ENCODE measurements around the gene TRIP11. TPM values are rescaled to one million over a fixed set of nuclear protein-coding genes. Genes with fewer than 3 reads are reported as not detected.

Gene TRIP11
- polyA plus RNA-seq (8.7 and 8.8 TPM in 2 replicates), polyA minus RNA-seq (39.4 and 46.7 TPM in 2 replicates)

DNA sequence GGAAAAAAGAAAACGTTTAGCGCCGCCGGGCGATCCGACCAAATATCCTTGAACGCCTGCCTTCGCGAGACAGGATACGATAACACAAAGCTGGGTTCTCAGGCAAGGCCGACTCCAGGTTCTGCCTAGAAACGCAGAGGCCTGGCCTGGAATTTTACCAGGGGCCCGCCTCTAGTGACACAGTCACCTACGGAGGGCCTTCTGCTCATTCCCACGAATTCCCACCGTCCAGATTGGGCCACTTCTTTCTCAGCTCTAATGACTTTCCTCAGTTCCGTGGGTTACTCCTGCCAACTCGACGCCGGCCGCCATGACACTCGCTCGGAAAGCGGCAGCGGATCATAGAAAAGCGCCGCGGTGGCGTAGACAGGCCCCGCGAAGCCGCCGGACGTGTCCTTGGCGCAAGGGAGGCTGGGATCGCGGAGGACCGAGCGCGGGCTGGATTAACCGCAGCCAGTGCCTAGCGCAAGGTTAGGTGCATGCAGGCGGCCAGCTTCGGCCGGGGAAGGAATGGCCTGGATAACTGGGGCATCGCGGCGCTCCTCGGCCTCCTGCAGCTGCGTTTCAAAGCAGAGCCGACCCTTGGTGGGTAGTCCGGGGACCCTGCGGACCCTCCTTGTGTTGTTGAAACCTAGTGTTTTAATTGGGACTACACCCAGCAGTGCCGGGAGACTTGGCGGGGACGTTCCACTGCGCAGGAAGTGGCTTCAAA lies at the start of gene TRIP11:
Gene TRIP11 (minus strand): TSS at position 341 of the 712 bp plus-strand sequence. CDS start 374 bp downstream, outside the sequence.
- Histone ChIP-seq H4K20me1 (ENCODE audit: insufficient read depth) (no peaks in the 10 kb centered on the region), H3K9me2 (ENCODE audit: insufficient read depth, low read length) (no peaks in the 10 kb centered on the region), H3F3A (ENCODE audit: insufficient read depth, low read length, poor library complexity, severe bottlenecking) (peaks cover 5% of the 10 kb centered on the region), H3K79me2 (replicated peaks; ENCODE audit: insufficient read depth, low read length) (peaks cover 40% of the 10 kb centered on the region), H3K27me3 (ENCODE audit: insufficient read depth, low read depth, low read length) (no peaks in the 10 kb centered on the region), H3K4me3 (ENCODE audit: low read length) (peak within 1 kb of the TSS; percentile 93), H3K27ac (ENCODE audit: low read length) (peak within 1 kb of the TSS; percentile 88), H3K9me3 (ENCODE audit: low read length) (no peaks in the 10 kb centered on the region), H3K36me3 (ENCODE audit: insufficient read depth, low read length) (no peaks in the 10 kb centered on the region), H2AFZ (ENCODE audit: low read depth, low read length) (peak within 1 kb of the TSS; percentile 85), H3K4me2 (ENCODE audit: low read length) (peak within 1 kb of the TSS; percentile 93), H3K9ac (ENCODE audit: low read length) (peak within 1 kb of the TSS; percentile 97)
- TF ChIP-seq SMC3 (conservative IDR thresholded peaks at IDR 0.05; ENCODE audit: poor library complexity) (peak; percentile 9), RAD21 (conservative IDR thresholded peaks at IDR 0.05) (peak; percentile 15), EZH2 (IDR thresholded peaks at IDR 0.05; ENCODE audit: borderline replicate concordance, insufficient read depth, low read length, poor library complexity, severe bottlenecking) (no peak), TAF1 (IDR thresholded peaks at IDR 0.05; ENCODE audit: low read depth) (peak; percentile 77), MXI1 (conservative IDR thresholded peaks at IDR 0.05; ENCODE audit: poor library complexity, severe bottlenecking) (peak; percentile 86), EP300 (conservative IDR thresholded peaks at IDR 0.05; ENCODE audit: poor library complexity, severe bottlenecking) (peak; percentile 52), POLR2AphosphoS5 (IDR thresholded peaks at IDR 0.05) (peak; percentile 94)
- TF ChIP-seq, protein P1, sequence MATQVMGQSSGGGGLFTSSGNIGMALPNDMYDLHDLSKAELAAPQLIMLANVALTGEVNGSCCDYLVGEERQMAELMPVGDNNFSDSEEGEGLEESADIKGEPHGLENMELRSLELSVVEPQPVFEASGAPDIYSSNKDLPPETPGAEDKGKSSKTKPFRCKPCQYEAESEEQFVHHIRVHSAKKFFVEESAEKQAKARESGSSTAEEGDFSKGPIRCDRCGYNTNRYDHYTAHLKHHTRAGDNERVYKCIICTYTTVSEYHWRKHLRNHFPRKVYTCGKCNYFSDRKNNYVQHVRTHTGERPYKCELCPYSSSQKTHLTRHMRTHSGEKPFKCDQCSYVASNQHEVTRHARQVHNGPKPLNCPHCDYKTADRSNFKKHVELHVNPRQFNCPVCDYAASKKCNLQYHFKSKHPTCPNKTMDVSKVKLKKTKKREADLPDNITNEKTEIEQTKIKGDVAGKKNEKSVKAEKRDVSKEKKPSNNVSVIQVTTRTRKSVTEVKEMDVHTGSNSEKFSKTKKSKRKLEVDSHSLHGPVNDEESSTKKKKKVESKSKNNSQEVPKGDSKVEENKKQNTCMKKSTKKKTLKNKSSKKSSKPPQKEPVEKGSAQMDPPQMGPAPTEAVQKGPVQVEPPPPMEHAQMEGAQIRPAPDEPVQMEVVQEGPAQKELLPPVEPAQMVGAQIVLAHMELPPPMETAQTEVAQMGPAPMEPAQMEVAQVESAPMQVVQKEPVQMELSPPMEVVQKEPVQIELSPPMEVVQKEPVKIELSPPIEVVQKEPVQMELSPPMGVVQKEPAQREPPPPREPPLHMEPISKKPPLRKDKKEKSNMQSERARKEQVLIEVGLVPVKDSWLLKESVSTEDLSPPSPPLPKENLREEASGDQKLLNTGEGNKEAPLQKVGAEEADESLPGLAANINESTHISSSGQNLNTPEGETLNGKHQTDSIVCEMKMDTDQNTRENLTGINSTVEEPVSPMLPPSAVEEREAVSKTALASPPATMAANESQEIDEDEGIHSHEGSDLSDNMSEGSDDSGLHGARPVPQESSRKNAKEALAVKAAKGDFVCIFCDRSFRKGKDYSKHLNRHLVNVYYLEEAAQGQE (IDR thresholded peaks at IDR 0.05; ENCODE audit: borderline replicate concordance), result peak; percentile 96
- TF ChIP-seq, protein P2, sequence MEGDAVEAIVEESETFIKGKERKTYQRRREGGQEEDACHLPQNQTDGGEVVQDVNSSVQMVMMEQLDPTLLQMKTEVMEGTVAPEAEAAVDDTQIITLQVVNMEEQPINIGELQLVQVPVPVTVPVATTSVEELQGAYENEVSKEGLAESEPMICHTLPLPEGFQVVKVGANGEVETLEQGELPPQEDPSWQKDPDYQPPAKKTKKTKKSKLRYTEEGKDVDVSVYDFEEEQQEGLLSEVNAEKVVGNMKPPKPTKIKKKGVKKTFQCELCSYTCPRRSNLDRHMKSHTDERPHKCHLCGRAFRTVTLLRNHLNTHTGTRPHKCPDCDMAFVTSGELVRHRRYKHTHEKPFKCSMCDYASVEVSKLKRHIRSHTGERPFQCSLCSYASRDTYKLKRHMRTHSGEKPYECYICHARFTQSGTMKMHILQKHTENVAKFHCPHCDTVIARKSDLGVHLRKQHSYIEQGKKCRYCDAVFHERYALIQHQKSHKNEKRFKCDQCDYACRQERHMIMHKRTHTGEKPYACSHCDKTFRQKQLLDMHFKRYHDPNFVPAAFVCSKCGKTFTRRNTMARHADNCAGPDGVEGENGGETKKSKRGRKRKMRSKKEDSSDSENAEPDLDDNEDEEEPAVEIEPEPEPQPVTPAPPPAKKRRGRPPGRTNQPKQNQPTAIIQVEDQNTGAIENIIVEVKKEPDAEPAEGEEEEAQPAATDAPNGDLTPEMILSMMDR (IDR thresholded peaks at IDR 0.05; ENCODE audit: poor library complexity, severe bottlenecking), result no peak

DNA sequence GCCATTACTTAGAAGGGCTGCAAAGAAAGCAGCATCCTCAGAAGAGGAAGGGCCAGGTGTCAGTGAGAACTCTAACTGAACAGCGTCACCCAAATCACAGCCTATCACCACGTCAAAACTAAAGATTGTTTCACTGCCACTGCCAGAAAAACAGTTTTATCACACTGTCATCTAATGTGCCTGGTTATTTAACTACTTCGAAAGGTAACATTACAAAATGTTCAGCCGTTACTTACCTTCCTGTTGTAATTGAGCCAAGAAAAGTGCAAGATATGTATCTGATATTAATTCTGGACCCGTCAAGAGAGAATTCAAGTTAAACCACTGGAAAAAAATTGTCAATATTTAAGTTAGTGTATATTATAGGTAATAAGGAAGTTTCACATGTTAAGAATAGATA lies 48.6 kb upstream of the TRIP11 start:
- no peak for TF ChIP-seq SMC3 (conservative IDR thresholded peaks at IDR 0.05; ENCODE audit: poor library complexity)
- TF ChIP-seq, protein P2 (IDR thresholded peaks at IDR 0.05; ENCODE audit: poor library complexity, severe bottlenecking), result no peak
- no peak for TF ChIP-seq EZH2 (IDR thresholded peaks at IDR 0.05; ENCODE audit: borderline replicate concordance, insufficient read depth, low read length, poor library complexity, severe bottlenecking)
- TF ChIP-seq RAD21 (conservative IDR thresholded peaks at IDR 0.05), result no peak
- TF ChIP-seq EP300 (conservative IDR thresholded peaks at IDR 0.05; ENCODE audit: poor library complexity, severe bottlenecking), result no peak
- TF ChIP-seq TAF1 (IDR thresholded peaks at IDR 0.05; ENCODE audit: low read depth), result no peak
- no peak for TF ChIP-seq MXI1 (conservative IDR thresholded peaks at IDR 0.05; ENCODE audit: poor library complexity, severe bottlenecking)
- TF ChIP-seq, protein P1 (IDR thresholded peaks at IDR 0.05; ENCODE audit: borderline replicate concordance), result no peak
- TF ChIP-seq POLR2AphosphoS5 (IDR thresholded peaks at IDR 0.05), result no peak
- Histone ChIP-seq H3K4me2 (ENCODE audit: low read length) (no peak overlapping the region), H3K9ac (ENCODE audit: low read length) (no peak overlapping the region), H3F3A (ENCODE audit: insufficient read depth, low read length, poor library complexity, severe bottlenecking) (no peaks in the 10 kb centered on the region), H2AFZ (ENCODE audit: low read depth, low read length) (no peak overlapping the region), H3K79me2 (replicated peaks; ENCODE audit: insufficient read depth, low read length) (no peaks in the 10 kb centered on the region), H4K20me1 (ENCODE audit: insufficient read depth) (no peaks in the 10 kb centered on the region), H3K4me3 (ENCODE audit: low read length) (no peak overlapping the region), H3K27ac (ENCODE audit: low read length) (no peak overlapping the region), H3K27me3 (ENCODE audit: insufficient read depth, low read depth, low read length) (no peaks in the 10 kb centered on the region), H3K36me3 (ENCODE audit: insufficient read depth, low read length) (no peaks in the 10 kb centered on the region), H3K9me2 (ENCODE audit: insufficient read depth, low read length) (no peaks in the 10 kb centered on the region), H3K9me3 (ENCODE audit: low read length) (no peaks in the 10 kb centered on the region)

Data from neural cell (in vitro differentiated cells).